GM18861 (cell line): ENCODE measurements around the gene TPRG1L.
"Not testable (repeated sequence)": the region's sequence is repeated elsewhere in the genome, so short reads cannot be mapped to it uniquely, and the experiment has no call there.

ENCODE experiments used
- ATAC-seq: cut with Tn5 transposase; IDR thresholded peaks from one replicate; pipeline ENCODE4 v1.9.1; 2021; ENCODE audit not compliant: unreplicated experiment

The TPRG1L gene

GRCh38 chr1:3624200-3625136 is at the start of gene TPRG1L:
TSS of gene TPRG1L (plus strand) at chr1:3625015. CDS start at chr1:3625073, 58 bp downstream.
- ATAC-seq, result peak; percentile 92

- not testable (repeated sequence) for ATAC-seq
These were observed 49.3 kb upstream of the TPRG1L start for GRCh38 chr1:3575515-3575914.

DNA sequence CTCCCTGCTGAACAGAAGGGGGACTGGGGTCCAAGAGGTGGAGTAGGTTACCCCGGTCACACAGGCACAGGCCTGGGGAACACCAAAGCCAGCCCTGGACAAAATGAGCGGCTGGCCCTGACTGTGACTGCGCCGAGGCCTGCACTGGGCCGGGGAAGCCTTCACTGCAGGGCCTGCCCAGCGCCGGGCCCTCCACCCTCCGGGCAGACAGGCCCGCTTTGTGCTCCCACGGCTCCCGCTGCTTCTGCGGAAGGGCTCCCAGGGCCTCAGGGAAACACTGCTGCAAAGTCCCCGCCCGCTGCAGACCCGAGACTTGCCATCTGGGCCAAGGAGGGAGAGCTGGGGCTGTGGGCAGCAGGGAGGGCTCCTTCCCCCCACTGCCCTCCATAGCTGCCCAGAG is 48.8 kb upstream of the TPRG1L start:
- ATAC-seq, result no peak

DNA sequence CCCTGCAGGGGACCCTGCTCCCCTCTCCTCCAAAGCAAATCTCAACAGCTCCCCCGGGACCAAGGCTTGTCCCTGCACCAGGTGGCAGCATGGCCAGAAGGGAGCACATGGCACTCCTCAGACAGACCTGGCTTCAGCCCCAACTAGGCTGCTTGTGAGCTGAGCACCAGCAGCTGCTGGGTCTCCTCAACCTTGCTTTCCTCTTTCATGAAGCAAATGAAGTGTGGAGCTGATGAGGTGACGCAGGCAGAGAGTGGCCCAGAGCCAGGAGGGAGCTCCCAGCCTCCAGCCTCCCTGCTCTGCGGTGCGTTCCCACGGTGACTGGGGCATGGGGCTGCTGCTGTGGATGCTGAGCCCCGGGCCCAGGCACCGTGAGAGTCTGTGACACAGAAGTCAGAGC is 47.5 kb upstream of the TPRG1L start:
- ATAC-seq, result no peak

- no peak for ATAC-seq
These were observed 46.9 kb upstream of the TPRG1L start for GRCh38 chr1:3577711-3578432.

DNA sequence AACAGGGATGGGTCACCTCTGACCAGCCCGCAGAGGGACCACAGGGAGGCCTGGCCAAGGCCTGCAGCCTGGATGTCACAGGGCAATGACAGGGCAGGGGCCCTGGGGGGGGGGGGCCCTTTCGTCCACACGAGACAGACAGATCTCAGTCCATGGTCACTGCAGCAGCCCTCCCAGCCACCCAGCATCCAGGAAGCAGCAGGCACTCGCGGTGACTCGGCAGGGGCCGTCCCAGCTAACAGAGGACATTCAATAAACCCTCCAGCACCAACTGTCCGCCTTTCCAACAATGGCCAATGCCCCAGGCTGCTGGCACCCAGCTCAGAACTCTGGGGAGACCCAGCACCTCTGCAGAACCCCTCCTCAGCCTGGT is 46.4 kb upstream of the TPRG1L start:
- no peak for ATAC-seq

DNA sequence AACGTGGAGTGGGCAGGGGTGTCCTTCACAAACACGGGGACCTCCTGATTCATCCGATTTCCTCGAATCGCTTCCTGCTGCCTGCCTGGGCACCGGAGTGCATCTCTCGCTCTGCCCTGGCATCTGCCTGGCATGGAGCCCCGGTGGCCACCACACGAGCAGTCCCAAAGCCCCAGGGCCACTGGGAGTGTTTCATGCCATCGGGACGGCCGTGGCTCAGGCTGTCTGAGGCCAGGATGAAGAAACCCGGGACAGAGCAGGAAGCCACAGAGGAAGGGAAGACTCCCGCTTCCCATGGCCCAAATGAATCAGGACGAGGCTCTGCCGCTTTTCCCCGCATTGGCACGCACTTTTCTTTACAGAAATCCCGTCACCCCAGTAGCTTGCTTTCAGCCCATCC is 45.9 kb upstream of the TPRG1L start:
- no peak for ATAC-seq

DNA sequence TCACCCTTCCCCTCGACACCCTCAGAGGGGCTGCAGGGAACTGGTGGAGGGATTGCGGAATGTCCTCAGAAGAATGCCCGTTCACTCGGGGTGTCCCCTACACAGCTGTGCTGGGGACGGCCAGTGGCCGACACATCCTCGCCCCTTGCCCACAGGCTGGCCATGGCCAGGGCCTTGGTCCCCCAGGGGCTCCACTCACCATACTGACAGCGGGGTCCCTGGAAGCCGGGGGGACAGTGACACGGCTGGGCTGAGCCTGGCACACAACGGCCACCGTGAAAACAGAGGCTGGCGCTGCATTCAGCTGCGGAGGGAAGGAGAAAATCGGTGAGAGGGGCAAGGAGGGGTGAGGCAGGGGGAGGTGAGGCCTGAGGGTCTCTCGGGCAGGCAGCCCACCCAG is 45.2 kb upstream of the TPRG1L start:
- no peak for ATAC-seq

GRCh38 chr1:3580231-3580630 is 44.6 kb upstream of the TPRG1L start:
- no peak for ATAC-seq

- no peak for ATAC-seq
These were observed 43.3 kb upstream of the TPRG1L start for GRCh38 chr1:3581296-3582036.

- ATAC-seq, result not testable (repeated sequence)
These were observed 41.1 kb upstream of the TPRG1L start for GRCh38 chr1:3583751-3584150.

DNA sequence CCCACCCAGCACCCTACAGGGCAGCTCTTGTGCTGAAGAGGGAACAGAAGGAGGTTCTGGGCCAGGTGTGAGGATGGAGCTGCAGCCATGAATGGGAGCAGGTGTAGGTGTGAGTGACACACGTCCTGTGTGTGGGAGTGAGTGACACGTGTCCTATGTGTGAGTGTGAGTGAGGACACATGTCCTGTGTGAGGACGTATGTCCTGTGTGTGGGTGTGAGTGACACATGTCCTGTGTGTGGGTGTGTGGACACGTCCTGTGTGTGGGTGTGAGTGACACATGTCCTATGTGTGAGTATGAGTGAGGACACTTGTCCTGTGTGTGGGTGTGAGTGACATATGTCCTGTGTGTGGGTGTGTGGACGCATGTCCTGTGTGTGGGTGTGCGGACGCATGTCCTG is 39.9 kb upstream of the TPRG1L start:
- ATAC-seq, result no peak

- not testable (repeated sequence) for ATAC-seq
These were observed 39.4 kb upstream of the TPRG1L start for GRCh38 chr1:3585353-3585868.

DNA sequence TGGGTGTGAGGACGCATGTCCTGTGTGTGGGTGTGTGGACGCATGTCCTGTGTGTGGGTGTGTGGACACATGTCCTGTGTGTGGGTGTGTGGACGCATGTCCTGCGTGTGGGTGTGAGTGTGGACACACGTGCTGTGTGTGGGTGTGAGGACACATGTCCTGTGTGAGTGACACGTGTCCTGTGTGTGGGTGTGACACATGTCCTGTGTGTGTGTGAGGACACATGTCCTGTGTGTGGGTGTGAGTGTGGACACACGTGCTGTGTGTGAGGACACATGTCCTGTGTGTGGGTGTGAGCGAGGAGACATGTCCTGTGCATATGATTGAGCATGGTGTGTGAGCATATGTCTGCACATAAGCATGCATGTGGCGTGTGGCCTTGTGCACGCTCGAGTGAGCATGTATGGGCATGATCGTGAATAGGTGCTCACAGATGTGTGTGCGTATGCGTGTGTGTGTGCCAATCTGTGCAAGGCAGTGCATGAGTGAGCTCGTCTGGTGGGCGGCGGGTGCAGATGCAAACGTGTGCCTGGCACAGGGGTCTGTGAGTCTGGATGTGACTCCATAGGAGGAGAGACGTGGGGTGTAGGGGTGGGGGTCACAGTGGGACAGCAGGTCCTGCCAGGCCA is 38.8 kb upstream of the TPRG1L start:
- no peak for ATAC-seq

DNA sequence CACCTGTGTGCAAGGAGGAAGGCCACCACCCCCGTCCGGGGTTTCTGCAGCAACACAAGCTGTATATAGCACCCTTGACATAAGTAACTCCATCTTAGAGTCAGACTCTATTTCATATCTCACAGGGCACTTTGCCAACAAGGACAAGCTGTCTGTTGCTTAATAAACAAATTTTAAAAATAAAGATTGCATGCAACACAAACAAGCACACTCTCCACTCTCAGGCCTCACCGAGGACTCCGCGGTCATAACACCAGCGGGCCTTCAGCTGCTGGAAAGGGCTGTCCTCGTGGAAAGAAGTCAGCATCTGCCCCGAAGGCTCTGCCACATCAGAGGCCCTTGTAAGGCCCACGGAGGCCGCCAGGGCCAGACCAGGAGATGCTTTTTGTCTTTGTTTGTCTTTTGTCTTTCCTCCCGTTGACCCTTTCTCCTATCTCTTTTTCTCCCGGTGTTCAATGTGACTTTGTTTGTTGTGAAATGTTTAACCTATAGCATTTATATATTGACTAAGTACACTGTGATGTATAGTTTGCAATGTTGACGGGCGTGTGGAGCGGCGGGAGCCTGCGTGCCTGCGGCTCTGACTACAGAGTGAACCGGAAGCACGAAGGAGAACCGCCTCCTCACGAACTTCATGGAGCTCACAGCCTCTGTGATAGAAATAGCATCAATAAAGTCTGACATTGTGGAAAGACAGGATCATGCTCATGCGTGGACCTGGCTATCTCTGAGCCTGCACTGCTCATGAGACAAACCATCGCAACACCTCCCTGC is 37.6 kb upstream of the TPRG1L start:
- ATAC-seq, result no peak

- no peak for ATAC-seq
These were observed 36.4 kb upstream of the TPRG1L start for GRCh38 chr1:3588395-3588794.

GRCh38 chr1:3590139-3590763 is 34.6 kb upstream of the TPRG1L start:
- ATAC-seq, result no peak

- ATAC-seq, result no peak
These were observed 33.6 kb upstream of the TPRG1L start for GRCh38 chr1:3590951-3591865.

DNA sequence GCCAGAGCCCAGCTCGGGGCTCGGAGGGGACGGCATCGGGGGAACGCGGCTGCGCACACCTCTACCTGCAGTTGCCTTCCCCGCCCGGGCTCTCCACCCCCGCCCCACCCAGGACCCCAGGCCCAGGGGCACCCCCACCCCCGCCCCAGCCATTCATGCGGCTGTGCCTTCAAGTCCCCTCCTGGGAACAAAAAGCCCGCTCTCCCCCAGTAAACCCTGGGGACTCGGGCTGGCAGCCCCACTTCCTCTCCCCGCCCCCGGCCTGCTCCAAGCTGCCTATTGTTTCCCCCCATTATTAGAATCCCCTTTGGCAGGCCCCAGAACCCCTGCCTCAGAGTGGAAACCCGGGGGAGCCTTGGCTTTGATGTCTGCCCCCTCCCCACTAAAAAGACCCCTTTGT is 31.5 kb upstream of the TPRG1L start:
- ATAC-seq, result no peak
